ENCODE data around the gene DRG2. TPM values are rescaled to one million over a fixed set of nuclear protein-coding genes. Genes with fewer than 3 reads are reported as not detected.

Gene DRG2
- total and polyA plus RNA-seq, 5 donors = 20.1 to 22.3 (median 21.7) TPM

DNA sequence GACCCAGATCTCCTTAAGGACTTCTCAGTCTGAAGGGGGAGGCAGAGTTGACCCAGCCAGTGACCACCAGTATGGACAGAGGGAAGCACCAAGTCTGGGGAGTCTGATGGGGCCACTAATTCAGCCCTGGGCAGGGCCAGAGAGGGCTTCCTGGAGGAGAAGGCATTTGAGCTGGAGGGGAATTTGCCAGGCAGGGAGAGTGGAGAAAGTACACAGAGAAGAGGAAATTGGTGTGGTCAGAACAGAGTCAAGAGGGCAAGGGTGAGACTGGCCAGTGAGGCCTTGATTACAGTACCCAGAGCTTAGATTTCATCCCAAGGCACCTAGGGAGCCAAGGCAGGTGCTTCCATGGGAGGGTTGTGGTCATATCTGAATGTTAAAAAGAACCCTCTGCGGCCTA, 57.1 kb downstream of the DRG2 start:
- no peak for ATAC-seq
- no peaks in the 10 kb centered on the region for H3K27me3 ChIP-seq (ENCODE audit: control insufficient read depth, insufficient read depth)
- H3K4me3 ChIP-seq (ENCODE audit: low read length) = no peak overlapping the region
- no peak overlapping the region for H3K27ac ChIP-seq (ENCODE audit: low read length)
- H3K4me1 ChIP-seq (ENCODE audit: control insufficient read depth, insufficient read depth, low read length) = no peaks in the 10 kb centered on the region
- WGBS = 91% methylated on average over 1 of the region's 1 CpG
- H3K9me3 ChIP-seq (ENCODE audit: control insufficient read depth, low read length) = no peaks in the 10 kb centered on the region
- no peak for DNase-seq
- intact Hi-C loops (cut with DNase I) = loop anchor here in 1 of 4 donors (5.0 to 10.0 kb wide), 2 partner anchors 42 to 70 kb away; no protein-coding TSS in a partner anchor

DNA sequence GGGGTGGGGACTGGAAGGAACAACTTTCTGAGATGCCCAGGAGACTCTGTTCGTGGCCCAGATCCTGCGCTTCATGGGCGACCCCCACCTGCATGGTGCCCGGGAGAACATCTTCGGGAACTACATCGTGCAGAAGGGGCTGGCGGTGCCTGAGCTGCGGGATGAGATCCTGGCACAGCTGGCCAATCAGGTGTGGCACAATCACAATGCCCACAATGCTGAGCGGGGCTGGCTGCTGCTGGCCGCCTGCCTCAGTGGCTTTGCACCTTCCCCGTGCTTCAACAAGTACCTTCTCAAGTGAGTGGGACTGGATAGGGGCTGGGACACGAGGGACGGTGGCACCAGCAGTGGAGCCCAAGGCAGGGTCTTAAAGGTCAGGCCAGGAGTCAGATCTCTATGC, 58.1 kb downstream of the DRG2 start:
- 86% methylated on average over 13 of the region's 13 CpGs for WGBS
- intact Hi-C loops (cut with DNase I) = loop anchor here in 1 of 4 donors (10.0 kb wide), 1 partner anchor 69 kb away; no protein-coding TSS in a partner anchor
- no peak overlapping the region for H3K27ac ChIP-seq (ENCODE audit: low read length)
- no peak for DNase-seq
- no peaks in the 10 kb centered on the region for H3K27me3 ChIP-seq (ENCODE audit: control insufficient read depth, insufficient read depth)
- H3K4me1 ChIP-seq (ENCODE audit: control insufficient read depth, insufficient read depth, low read length) = no peaks in the 10 kb centered on the region
- H3K4me3 ChIP-seq (ENCODE audit: low read length) = no peak overlapping the region
- H3K9me3 ChIP-seq (ENCODE audit: control insufficient read depth, low read length) = no peaks in the 10 kb centered on the region
- ATAC-seq = no peak

DNA sequence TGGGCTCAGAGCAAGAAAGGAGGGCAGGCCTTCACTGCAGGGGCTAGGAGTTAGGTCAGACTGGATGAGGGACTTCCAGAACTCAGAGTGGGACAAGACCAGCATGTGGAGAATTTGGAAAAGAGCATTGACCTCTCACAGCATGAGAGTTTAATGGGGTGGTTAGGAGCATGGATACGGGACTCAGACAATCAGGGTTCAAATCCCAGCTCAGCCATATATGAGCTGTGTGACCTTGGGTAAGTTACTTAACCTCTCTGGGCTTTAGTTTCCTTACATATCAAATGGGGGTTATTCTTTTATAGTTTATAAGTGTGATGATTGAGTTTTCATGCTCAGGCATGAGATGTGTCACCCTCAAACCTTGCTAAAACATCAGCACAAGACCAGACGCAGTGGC, 58.5 kb downstream of the DRG2 start:
- WGBS = 91% methylated on average over 2 of the region's 2 CpGs
- intact Hi-C loops (cut with DNase I) = loop anchor here in 1 of 4 donors (10.0 kb wide), 1 partner anchor 69 kb away; no protein-coding TSS in a partner anchor

DNA sequence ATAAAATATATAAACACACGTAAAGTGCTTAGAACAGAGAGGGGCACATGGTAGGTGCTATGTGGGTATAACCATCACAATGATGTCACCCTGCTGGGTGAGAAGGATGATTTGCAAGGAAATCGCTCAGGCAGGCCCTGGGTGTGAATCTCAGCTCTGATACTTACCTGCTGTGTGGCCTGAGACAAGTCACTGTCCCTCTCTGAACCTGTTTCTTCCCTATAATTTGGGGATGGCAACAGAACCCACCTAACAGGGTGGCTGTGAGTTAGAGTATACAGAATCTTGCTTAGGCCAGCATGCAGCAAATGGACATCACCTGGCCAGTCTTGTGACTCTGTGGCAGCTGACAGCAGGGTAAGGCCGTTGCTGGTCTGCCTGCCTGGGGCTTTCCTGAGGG, 59.2 kb downstream of the DRG2 start:
- no peak overlapping the region for H3K27ac ChIP-seq (ENCODE audit: low read length)
- DNase-seq (no peak), ATAC-seq (no peak)
- H3K9me3 ChIP-seq (ENCODE audit: control insufficient read depth, low read length) = no peaks in the 10 kb centered on the region
- no peaks in the 10 kb centered on the region for H3K27me3 ChIP-seq (ENCODE audit: control insufficient read depth, insufficient read depth)
- intact Hi-C loops (cut with DNase I) = loop anchor here in 1 of 4 donors (10.0 kb wide), 1 partner anchor 68 kb away; no protein-coding TSS in a partner anchor
- no peaks in the 10 kb centered on the region for H3K4me1 ChIP-seq (ENCODE audit: control insufficient read depth, insufficient read depth, low read length)
- H3K4me3 ChIP-seq (ENCODE audit: low read length) = no peak overlapping the region
- 80% methylated on average over 3 of the region's 3 CpGs for WGBS

More for the DNA sequence above, 58.5 kb downstream of the DRG2 start:
- Histone ChIP-seq H3K27ac (ENCODE audit: low read length) (no peak overlapping the region), H3K4me3 (ENCODE audit: low read length) (no peak overlapping the region), H3K9me3 (ENCODE audit: control insufficient read depth, low read length) (no peaks in the 10 kb centered on the region), H3K4me1 (ENCODE audit: control insufficient read depth, insufficient read depth, low read length) (no peaks in the 10 kb centered on the region), H3K27me3 (ENCODE audit: control insufficient read depth, insufficient read depth) (no peaks in the 10 kb centered on the region)
- DNase-seq = no peak
- ATAC-seq = no peak

DNA sequence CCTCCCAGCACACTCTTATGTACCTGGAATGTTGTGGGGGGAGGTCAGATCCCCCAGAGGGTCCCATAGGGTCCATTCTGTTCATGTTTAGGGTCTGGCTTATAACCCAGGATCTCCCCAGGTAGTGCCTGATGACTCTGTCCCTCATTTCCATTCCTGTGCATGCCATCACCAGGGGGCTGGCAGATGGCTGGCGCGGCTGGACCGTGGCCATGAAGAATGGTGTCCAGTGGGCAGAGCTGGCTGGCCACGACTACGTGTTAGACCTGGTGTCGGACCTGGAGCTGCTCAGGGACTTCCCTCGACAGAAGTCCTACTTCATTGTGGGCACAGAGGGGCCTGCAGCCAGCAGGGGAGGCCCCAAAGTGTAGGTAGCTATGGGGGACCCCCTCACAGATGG, 60.8 kb downstream of the DRG2 start:
- Histone ChIP-seq H3K4me3 (ENCODE audit: low read length) (no peak overlapping the region), H3K4me1 (ENCODE audit: control insufficient read depth, insufficient read depth, low read length) (no peaks in the 10 kb centered on the region), H3K9me3 (ENCODE audit: control insufficient read depth, low read length) (no peaks in the 10 kb centered on the region), H3K27me3 (ENCODE audit: control insufficient read depth, insufficient read depth) (no peaks in the 10 kb centered on the region), H3K27ac (ENCODE audit: low read length) (no peak overlapping the region)
- ATAC-seq (no peak), DNase-seq (no peak)
- WGBS = 85% methylated on average over 7 of the region's 7 CpGs
- intact Hi-C loops (cut with DNase I) = loop anchor here in 1 of 4 donors (10.0 kb wide), 1 partner anchor 66 kb away; no protein-coding TSS in a partner anchor

DNA sequence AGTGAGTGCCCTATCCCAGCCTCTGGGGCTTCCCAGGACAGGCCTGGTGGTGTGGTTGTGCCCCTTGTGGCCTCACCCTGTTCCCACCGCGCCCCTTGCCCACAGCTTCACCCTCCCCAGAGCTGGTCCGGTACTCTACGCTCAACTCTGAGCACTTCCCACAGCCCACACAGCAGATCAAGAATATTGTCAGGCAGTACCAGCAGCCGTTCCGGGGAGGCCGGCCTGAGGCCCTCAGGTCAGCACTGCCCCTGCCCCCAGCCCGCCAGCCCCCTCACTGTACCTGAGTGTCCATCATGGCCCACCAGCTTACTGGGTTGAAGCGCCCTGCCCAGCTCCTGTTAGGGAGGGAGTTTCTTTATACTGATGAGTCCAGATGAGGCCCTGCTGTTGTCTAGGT, 63.5 kb downstream of the DRG2 start:
- no peaks in the 10 kb centered on the region for H3K9me3 ChIP-seq (ENCODE audit: control insufficient read depth, low read length)
- 83% methylated on average over 9 of the region's 9 CpGs for WGBS
- DNase-seq = peak in 2 of 3 donors; percentile 20 to 40
- H3K27ac ChIP-seq (ENCODE audit: low read length) = no peak overlapping the region
- H3K4me3 ChIP-seq (ENCODE audit: low read length) = no peak overlapping the region
- intact Hi-C loops (cut with DNase I) = no loop called here
- ATAC-seq = no peak
- H3K4me1 ChIP-seq (ENCODE audit: control insufficient read depth, insufficient read depth, low read length) = no peaks in the 10 kb centered on the region
- no peaks in the 10 kb centered on the region for H3K27me3 ChIP-seq (ENCODE audit: control insufficient read depth, insufficient read depth)

DNA sequence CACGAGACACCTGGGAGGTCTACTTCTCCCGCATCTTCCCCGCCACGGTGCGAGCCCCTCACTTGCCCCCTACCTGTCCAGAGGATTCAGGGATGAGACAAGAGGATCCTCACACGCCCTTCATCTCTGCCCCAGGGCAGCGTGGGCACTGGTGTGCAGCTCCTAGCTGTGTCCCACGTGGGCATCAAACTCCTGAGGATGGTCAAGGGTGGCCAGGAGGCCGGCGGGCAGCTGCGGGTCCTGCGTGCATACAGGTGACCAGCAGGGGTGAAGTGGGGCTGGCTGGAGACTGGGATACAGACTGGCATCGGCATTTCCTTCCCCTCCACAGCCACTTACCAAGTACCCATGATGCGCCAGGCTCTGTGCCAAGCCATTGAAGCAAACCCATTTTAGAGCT, 67.4 kb downstream of the DRG2 start:
- ATAC-seq (no peak), DNase-seq (peak in 1 of 3 donors; percentile 60)
- Histone ChIP-seq H3K4me3 (ENCODE audit: low read length) (no peak overlapping the region), H3K9me3 (ENCODE audit: control insufficient read depth, low read length) (no peaks in the 10 kb centered on the region), H3K27me3 (ENCODE audit: control insufficient read depth, insufficient read depth) (no peaks in the 10 kb centered on the region), H3K27ac (ENCODE audit: low read length) (no peak overlapping the region), H3K4me1 (ENCODE audit: control insufficient read depth, insufficient read depth, low read length) (no peaks in the 10 kb centered on the region)
- WGBS = 93% methylated on average over 14 of the region's 14 CpGs
- intact Hi-C loops (cut with DNase I) = no loop called here

DNA sequence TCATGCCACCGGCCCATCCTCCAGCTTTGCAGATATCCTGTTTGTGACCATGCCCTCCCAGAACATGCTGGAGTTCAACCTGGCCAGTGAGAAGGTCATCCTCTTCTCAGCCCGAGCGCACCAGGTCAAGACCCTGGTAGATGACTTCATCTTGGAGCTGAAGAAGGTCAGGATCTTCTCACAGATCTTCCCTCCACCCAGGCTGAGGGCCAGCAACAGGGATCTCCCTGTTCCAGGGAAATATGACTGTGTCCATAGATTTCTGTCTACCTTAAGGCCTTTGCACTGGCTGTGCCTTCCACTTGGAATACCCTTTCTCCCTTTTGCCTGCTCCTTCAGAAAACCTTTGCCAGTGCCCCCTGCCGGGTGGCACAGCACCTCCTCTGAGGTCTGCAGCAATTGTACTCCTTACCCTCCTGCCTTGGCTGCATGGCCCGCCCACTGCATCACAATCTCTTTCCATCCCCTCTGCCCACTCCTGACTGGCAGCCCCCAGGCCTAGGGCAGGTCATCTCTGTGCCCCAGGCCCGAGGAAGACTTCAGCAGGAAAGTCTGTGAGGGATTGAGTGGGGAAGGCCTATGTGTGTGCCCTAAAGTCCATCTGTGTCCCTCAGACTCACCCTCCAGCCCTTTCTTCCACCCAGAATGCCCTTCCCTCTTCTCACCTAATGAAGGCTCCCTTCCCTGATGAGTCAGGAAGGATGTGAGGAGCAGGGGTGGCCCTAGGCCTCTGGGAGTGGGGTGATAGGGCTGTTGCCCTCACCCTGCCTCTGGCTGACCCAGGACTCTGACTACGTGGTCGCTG, 68.6 kb downstream of the DRG2 start:
- 72% methylated on average over 8 of the region's 8 CpGs for WGBS
- ATAC-seq = no peak
- no peak overlapping the region for H3K27ac ChIP-seq (ENCODE audit: low read length)
- peak in 1 of 3 donors; percentile 34 for DNase-seq
- no peak overlapping the region for H3K4me3 ChIP-seq (ENCODE audit: low read length)
- intact Hi-C loops (cut with DNase I) = no loop called here
- no peaks in the 10 kb centered on the region for H3K4me1 ChIP-seq (ENCODE audit: control insufficient read depth, insufficient read depth, low read length)
- H3K27me3 ChIP-seq (ENCODE audit: control insufficient read depth, insufficient read depth) = no peaks in the 10 kb centered on the region
- no peaks in the 10 kb centered on the region for H3K9me3 ChIP-seq (ENCODE audit: control insufficient read depth, low read length)

DNA sequence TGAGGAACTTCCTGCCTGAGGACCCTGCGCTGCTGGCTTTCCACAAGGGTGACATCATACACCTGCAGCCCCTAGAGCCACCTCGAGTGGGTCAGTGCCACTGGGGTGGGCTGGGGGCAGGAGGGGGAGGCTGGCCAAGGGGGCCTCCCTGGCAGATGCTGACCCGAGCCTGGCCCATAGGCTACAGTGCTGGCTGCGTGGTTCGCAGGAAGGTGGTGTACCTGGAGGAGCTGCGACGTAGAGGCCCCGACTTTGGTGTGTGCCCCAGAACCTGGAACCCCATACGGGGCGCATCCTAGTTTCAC, 69.2 kb downstream of the DRG2 start:
- no peak overlapping the region for H3K27ac ChIP-seq (ENCODE audit: low read length)
- WGBS = 93% methylated on average over 10 of the region's 10 CpGs
- ATAC-seq = no peak

More for the DNA sequence above, 69.2 kb downstream of the DRG2 start:
- DNase-seq = peak in 1 of 3 donors; percentile 52
- Histone ChIP-seq H3K27me3 (ENCODE audit: control insufficient read depth, insufficient read depth) (no peaks in the 10 kb centered on the region), H3K4me1 (ENCODE audit: control insufficient read depth, insufficient read depth, low read length) (no peaks in the 10 kb centered on the region), H3K9me3 (ENCODE audit: control insufficient read depth, low read length) (no peaks in the 10 kb centered on the region), H3K4me3 (ENCODE audit: low read length) (no peak overlapping the region)
- intact Hi-C loops (cut with DNase I) = no loop called here

Measured in right cardiac atrium (tissue), 5 donors.